LNCaP clone FGC (cell line): ENCODE measurements around the gene KIAA1217.
A peak's percentile ranks its signal among the peaks of the same experiment; 100 is the strongest.

Experiments used
- DNase-seq: peaks from one replicate; pipeline ENCODE4 v3.0.0-alpha.2; 2011; ENCODE audit warnings: low read depth
- H3K4me3 ChIP-seq: 2 replicates; pipeline ENCODE4 v1.5.1; 2011; ENCODE audit warnings: mild to moderate bottlenecking, low read depth, low read length, control low read depth
- TF ChIP-seq, protein P1 (sequence below): IDR thresholded peaks from 2 replicates; pipeline ENCODE4 v1.5.1; 2012; ENCODE audit warnings: mild to moderate bottlenecking; ENCODE audit not compliant: control insufficient read depth, insufficient read depth; ENCODE audit errors: extremely low read depth

The KIAA1217 gene

DNA sequence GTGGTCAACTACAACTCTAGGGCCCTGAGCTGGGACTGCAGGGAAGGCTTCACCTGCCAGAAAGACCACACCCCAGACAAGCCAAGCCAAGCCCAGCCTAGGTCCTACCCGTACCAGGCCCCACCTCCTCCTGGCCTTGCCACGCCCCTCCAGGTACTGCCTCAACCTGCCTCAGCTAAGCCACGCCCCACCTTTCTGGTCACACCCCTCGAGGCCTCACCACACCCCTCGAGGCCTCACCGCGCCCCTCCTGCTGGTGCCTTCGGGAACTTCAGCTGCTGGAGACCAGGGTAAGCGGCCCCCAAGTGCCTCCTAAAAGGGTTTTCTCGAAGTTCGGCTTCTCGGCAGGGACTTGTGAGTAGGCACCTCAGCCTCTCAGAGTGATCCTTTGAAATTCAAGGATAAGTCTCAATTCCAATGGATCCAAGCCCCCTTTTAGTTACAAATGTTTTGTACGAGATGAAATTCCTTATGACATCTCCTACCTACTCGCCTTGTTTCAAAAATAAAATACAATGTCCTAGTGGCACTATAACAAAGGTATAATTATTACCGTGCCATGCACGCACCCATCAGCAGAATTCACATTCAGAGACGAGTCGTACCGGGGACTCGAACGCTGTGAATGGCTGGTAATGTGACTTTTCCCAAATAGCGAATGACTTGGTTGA, 343.5 kb downstream of the KIAA1217 start:
- TF ChIP-seq, protein P1, sequence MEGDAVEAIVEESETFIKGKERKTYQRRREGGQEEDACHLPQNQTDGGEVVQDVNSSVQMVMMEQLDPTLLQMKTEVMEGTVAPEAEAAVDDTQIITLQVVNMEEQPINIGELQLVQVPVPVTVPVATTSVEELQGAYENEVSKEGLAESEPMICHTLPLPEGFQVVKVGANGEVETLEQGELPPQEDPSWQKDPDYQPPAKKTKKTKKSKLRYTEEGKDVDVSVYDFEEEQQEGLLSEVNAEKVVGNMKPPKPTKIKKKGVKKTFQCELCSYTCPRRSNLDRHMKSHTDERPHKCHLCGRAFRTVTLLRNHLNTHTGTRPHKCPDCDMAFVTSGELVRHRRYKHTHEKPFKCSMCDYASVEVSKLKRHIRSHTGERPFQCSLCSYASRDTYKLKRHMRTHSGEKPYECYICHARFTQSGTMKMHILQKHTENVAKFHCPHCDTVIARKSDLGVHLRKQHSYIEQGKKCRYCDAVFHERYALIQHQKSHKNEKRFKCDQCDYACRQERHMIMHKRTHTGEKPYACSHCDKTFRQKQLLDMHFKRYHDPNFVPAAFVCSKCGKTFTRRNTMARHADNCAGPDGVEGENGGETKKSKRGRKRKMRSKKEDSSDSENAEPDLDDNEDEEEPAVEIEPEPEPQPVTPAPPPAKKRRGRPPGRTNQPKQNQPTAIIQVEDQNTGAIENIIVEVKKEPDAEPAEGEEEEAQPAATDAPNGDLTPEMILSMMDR = peak; percentile 32
- DNase-seq = peak; percentile 22
- H3K4me3 ChIP-seq = no peak overlapping the region

DNA sequence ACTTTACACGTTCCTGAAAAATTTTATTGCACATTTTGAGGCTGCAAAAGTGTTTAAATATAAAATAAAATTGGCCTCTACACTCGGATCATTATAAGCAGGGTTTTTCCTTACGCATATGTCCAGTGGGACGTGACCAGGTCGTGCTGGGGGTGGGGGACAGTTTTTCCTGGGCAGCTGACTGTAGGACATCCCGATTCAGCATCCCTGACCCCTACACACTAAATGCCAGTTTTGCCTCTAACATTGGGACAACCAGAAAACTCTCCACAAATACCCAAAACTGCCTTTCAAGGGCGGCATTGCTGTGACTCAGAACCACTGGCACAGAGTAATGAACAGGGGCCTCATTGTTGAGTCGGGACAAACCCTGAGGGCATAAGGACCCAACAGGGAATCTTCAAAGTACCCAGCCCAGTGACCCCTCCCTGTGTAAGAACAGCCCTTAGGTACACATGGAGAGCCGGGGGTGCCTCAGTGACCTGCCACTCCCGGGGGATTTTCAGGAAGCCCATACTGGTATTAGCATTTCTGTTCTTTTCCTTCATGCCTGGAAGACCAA, 344.2 kb downstream of the KIAA1217 start:
- no peak overlapping the region for H3K4me3 ChIP-seq
- DNase-seq = no peak
- TF ChIP-seq, protein P1 = no peak

DNA sequence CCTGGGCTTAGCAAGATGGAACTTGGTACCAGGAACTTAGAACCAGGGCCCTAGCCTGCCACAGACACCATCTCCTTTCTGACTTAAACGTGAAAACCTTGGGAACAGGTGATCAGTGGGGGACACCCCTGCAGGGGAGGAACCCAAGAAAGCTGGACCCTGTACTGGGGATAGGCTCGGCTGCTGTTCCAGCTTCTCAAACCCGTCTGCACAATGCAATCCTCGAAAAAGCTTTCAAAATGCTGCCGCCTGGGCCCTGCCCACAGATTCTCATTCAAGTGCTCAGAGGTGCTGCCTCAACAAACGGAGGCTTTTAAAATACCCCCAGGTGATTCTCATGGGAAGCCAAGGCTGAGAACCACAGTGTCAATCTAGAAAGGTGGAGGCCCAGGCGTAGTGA, 345.1 kb downstream of the KIAA1217 start:
- no peak overlapping the region for H3K4me3 ChIP-seq
- TF ChIP-seq, protein P1 = no peak
- no peak for DNase-seq

DNA sequence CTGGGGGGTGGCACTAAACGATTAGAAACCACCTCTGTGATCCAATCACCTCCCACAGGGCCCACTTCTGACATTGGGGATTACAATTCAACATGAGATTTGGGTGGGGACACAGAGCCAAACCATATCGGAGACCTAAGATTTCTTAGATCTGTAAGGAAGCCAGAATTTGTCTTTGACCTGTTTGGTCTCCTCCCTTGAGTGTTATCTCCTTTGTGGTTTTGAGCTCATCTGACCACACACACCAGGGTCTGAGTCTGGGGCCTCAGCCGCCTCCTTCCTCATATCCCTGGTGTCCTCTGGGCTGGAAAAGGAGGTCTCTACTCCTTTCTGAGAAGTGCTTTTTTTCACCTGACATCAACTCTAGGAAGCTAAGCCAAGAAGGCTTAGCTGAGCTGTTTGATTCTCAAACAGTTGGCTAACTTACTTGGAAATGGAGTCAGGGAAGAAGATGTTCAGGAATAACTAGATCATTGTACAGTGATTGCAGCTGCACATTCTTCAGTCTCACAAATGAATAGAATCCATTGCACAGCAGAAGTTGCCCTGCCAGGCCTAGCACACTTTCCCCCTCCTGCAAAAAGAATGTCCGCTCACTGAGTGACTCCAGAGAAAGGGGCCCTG, 347.3 kb downstream of the KIAA1217 start:
- no peak for DNase-seq
- no peak overlapping the region for H3K4me3 ChIP-seq
- TF ChIP-seq, protein P1 = no peak

DNA sequence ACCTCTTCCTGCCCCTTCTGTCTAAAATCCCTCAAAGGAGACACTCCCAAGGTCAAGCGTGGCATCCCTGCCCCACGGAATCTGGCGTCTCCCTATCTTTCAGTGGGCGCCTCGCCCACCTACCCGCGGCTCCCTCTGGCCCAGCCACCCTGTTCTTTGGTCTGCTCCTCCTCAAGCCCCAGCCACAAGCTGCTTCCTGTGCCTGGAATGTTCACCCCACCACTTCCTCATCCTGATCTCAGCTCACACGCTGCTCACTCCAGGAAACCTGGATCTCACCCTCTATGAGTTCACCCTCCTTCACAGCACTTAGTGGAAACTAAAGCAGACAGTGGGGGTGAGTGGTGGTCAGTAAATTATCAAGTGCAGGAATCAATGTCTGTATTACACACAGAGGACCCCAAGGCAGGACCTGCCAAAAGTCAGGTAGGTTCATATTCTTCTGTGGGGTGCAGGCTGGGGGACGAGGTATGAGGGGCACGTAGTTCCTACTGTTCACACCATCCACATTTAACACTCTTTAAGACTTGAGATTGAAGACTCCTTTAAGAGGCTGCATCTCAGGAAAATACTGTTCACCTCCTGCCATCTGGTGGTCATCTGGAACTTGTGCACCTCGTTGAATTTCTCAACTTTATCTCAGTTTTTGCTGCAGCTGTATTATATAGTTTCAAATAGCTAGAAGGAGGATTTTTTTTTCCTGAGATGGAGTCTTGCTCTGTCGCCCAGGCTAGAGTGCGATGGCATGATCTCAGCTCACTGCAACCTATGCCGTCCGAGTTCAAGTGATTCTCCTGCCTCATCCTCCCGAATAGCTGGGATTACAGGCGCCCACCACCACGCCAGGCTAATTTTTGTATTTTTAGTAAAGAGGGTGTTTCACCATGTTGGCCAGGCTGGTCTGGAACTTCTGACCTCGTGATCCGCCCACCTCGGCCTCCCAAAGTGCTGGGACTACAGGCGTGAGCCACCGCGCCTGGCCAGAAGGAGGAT, 348.1 kb downstream of the KIAA1217 start:
- TF ChIP-seq, protein P1 = peak; percentile 89
- DNase-seq = peak; percentile 64
- no peak overlapping the region for H3K4me3 ChIP-seq

DNA sequence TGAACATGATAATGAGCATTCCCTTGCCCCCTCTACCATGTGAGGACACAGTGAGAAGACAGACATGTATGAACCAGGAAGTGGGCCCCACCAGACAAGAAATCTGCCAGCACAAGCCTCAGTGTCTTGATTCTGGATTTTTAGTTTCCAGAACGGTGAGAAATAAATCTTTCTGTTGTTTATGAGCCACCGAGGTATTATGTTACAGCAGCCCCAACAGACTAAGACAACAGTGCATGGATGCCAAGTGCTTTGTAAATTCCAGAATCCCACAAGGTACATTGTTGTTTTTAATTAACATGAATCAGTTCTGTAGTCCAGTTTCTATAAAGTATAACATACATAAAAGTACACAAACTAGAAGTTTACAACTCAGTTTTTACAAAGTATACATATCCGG, 352.5 kb downstream of the KIAA1217 start:
- TF ChIP-seq, protein P1 = no peak
- DNase-seq = peak; percentile 11
- no peak overlapping the region for H3K4me3 ChIP-seq
